ENCODE data around the gene FGFR2. TPM values are rescaled to one million over a fixed set of nuclear protein-coding genes. Genes with fewer than 3 reads are reported as not detected.

Gene FGFR2
- total RNA-seq, 1 experiment from 2014 or later: 19.7 TPM

DNA sequence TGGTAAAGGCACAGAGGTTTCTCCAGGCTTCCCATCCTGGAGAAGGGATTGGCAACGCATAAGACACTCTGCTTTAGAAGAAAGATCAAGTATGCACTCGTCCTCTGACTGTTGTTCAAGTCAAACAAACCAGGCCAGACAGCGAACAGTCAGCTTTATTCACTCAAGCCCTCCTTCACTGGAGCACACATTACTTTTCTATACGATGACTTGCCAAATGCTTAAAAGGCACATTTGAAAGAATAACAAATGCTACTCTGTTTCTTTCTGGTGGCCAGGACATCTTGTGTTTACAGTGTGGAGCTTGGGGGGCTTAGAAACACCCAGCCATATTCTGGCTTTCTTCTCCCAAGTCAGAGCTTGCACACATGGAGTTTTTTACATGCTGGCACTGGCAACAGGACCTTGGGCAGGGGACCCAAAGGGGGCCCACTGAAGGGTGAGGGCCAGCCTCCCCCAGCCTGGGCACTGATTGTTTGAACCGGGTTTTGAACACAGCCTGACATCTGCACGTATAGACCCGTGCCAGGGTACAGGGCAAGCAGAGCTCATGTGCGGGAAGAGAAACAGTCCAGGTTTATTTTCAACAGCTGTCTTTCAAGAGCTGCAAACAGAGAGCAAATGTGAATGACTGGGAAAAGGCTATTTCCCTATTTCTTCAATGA lies 33.3 kb upstream of the FGFR2 start:
- RAD21 ChIA-PET (ENCODE audit: low non-redundant PET in 1 of 2, low total read pairs in 2 of 2, uncharacterized antibody in 2 of 2, unreplicated experiment in 2 of 2): no interaction called here
- Histone ChIP-seq H3K4me2 (ENCODE audit: low read length) (no peak overlapping the region), H3K36me3 (ENCODE audit: control insufficient read depth in 1 of 2, insufficient read depth in 2 of 2, low read length in 2 of 2) (no peaks in the 10 kb centered on the region), H3K27me3 (ENCODE audit: insufficient read depth, low read length) (peaks cover 15% of the 10 kb centered on the region), H3K9me3 (ENCODE audit: control insufficient read depth in 1 of 2, insufficient read depth in 1 of 2, low read depth in 1 of 2, low read length in 2 of 2) (no peaks in the 10 kb centered on the region), H3K9ac (ENCODE audit: low read length) (no peak overlapping the region), H3K27ac (ENCODE audit: low read depth, low read length) (no peak overlapping the region), H3K4me3 (replicated peaks in 1 of 2; ENCODE audit: low read depth in 1 of 2, low read length in 2 of 2) (no peak overlapping the region), H4K20me1 (ENCODE audit: insufficient read depth) (no peaks in the 10 kb centered on the region), H2AFZ (ENCODE audit: low read depth, low read length, poor library complexity, severe bottlenecking) (no peak overlapping the region), H3K9me2 (ENCODE audit: insufficient read depth) (no peaks in the 10 kb centered on the region), H3K79me2 (ENCODE audit: insufficient read depth, low read length) (no peaks in the 10 kb centered on the region), H3K4me1 (ENCODE audit: control insufficient read depth in 1 of 2, insufficient read depth in 2 of 2, low read length in 2 of 2) (no peaks in the 10 kb centered on the region)
- intact Hi-C loops (cut with micrococcal nuclease): no loop called here
- TF ChIP-seq JUND (IDR thresholded peaks at IDR 0.05): no peak
- no peak for TF ChIP-seq EZH2phosphoT487 (IDR thresholded peaks at IDR 0.05; ENCODE audit: borderline replicate concordance)
- POLR2A ChIA-PET: no interaction called here
- CTCF ChIA-PET: no interaction called here
- no peak for DNase-seq (ENCODE audit: low read depth, low spot score)
- no TSS peak for BruUV-seq (replicated peaks)
- ATAC-seq: no peak

DNA sequence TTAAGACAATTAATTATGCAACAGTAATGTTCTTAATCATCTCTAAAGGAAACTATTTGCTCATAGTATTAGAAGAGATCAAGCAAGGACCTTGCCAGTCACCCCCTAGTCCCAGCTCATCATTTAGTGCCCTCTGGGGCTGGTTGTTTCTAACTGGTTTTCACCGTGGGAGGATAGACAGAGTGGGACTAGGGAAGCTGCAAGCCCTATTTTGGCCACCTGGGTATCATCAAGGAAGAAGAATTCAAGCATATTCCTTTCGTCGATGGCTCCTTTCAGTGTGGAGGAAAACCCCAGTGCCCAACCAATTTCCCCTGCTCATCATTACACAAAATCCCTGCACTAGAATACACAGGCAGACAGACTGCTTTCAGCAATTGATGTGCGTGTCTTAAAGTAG lies 30.6 kb upstream of the FGFR2 start:
- BruUV-seq (replicated peaks): no TSS peak
- Histone ChIP-seq H3K9ac (ENCODE audit: low read length) (no peak overlapping the region), H3K4me3 (replicated peaks in 1 of 2; ENCODE audit: low read depth in 1 of 2, low read length in 2 of 2) (no peak overlapping the region), H3K79me2 (ENCODE audit: insufficient read depth, low read length) (no peaks in the 10 kb centered on the region), H3K4me1 (ENCODE audit: control insufficient read depth in 1 of 2, insufficient read depth in 2 of 2, low read length in 2 of 2) (no peaks in the 10 kb centered on the region), H3K9me2 (ENCODE audit: insufficient read depth) (no peaks in the 10 kb centered on the region), H3K27me3 (ENCODE audit: insufficient read depth, low read length) (peaks cover 19% of the 10 kb centered on the region), H3K9me3 (ENCODE audit: control insufficient read depth in 1 of 2, insufficient read depth in 1 of 2, low read depth in 1 of 2, low read length in 2 of 2) (no peaks in the 10 kb centered on the region), H2AFZ (ENCODE audit: low read depth, low read length, poor library complexity, severe bottlenecking) (no peak overlapping the region), H3K27ac (ENCODE audit: low read depth, low read length) (no peak overlapping the region), H3K36me3 (ENCODE audit: control insufficient read depth in 1 of 2, insufficient read depth in 2 of 2, low read length in 2 of 2) (no peaks in the 10 kb centered on the region), H4K20me1 (ENCODE audit: insufficient read depth) (no peaks in the 10 kb centered on the region), H3K4me2 (ENCODE audit: low read length) (no peak overlapping the region)
- ATAC-seq (0 out of 2 replicates have a peak, but pooled peaks have one; percentile 49), DNase-seq (ENCODE audit: low read depth, low spot score) (no peak)
- TF ChIP-seq, protein P1, sequence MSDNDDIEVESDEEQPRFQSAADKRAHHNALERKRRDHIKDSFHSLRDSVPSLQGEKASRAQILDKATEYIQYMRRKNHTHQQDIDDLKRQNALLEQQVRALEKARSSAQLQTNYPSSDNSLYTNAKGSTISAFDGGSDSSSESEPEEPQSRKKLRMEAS (IDR thresholded peaks at IDR 0.05): no peak
- no peak for TF ChIP-seq POLR2AphosphoS5 (IDR thresholded peaks at IDR 0.05; ENCODE audit: low read depth, low read length)
- no peak for TF ChIP-seq POLR2A (IDR thresholded peaks at IDR 0.05; ENCODE audit: borderline replicate concordance, extremely low read depth, insufficient read depth, insufficient read length)
- TF ChIP-seq, protein P2, sequence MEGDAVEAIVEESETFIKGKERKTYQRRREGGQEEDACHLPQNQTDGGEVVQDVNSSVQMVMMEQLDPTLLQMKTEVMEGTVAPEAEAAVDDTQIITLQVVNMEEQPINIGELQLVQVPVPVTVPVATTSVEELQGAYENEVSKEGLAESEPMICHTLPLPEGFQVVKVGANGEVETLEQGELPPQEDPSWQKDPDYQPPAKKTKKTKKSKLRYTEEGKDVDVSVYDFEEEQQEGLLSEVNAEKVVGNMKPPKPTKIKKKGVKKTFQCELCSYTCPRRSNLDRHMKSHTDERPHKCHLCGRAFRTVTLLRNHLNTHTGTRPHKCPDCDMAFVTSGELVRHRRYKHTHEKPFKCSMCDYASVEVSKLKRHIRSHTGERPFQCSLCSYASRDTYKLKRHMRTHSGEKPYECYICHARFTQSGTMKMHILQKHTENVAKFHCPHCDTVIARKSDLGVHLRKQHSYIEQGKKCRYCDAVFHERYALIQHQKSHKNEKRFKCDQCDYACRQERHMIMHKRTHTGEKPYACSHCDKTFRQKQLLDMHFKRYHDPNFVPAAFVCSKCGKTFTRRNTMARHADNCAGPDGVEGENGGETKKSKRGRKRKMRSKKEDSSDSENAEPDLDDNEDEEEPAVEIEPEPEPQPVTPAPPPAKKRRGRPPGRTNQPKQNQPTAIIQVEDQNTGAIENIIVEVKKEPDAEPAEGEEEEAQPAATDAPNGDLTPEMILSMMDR (IDR thresholded peaks at IDR 0.05 in 2 of 3, conservative IDR thresholded peaks at IDR 0.05 in 1 of 3; ENCODE audit: borderline replicate concordance in 1 of 3, insufficient read depth in 1 of 3, low read depth in 2 of 3, low read length in 2 of 3): 0 out of 6 replicates have a peak, but pooled peaks of 1 of the 3 experiments have one; percentile 5
- TF ChIP-seq EZH2 (IDR thresholded peaks at IDR 0.05): no peak
- ChIA-PET CTCF (no interaction called here), POLR2A (no interaction called here), RAD21 (ENCODE audit: low non-redundant PET in 1 of 2, low total read pairs in 2 of 2, uncharacterized antibody in 2 of 2, unreplicated experiment in 2 of 2) (no interaction called here)
- intact Hi-C loops (cut with micrococcal nuclease): no loop called here
